Upper lobe of right lung (tissue), 1 donor: Measurements from ENCODE around the gene PTCSC3. TPM values are rescaled to one million over a fixed set of nuclear protein-coding genes. Genes with fewer than 3 reads are reported as not detected.
A peak's percentile ranks its signal among the peaks of the same experiment; 100 is the strongest.

ENCODE experiments used
- ATAC-seq: fragments of 200-7000 bp; cut with Tn5 transposase; one replicate; pipeline ENCODE4 v1.9.1; 2020; ENCODE audit warnings: mild to moderate bottlenecking, moderate library complexity
- DNase-seq: peaks from one replicate; pipeline ENCODE4 v3.0.0-alpha.2; 2020
- H3K27ac ChIP-seq: fragments of 200-600 bp; one replicate; pipeline ENCODE4 v1.8.0; 2022
- H3K27me3 ChIP-seq: fragments of 200-600 bp; one replicate; pipeline ENCODE4 v1.8.0; 2022; ENCODE audit warnings: mild to moderate bottlenecking
- H3K36me3 ChIP-seq: fragments of 200-600 bp; one replicate; pipeline ENCODE4 v1.8.0; 2022
- H3K4me1 ChIP-seq: fragments of 200-600 bp; one replicate; pipeline ENCODE4 v1.8.0; 2022
- H3K4me3 ChIP-seq: fragments of 200-600 bp; one replicate; pipeline ENCODE4 v1.8.0; 2022; ENCODE audit warnings: mild to moderate bottlenecking
- H3K9me3 ChIP-seq: fragments of 200-600 bp; one replicate; pipeline ENCODE4 v1.8.0; 2022
- CTCF ChIP-seq: fragments of 200-600 bp; IDR thresholded peaks from one replicate; pipeline ENCODE4 v1.8.0; 2022; ENCODE audit warnings: antibody characterized with exemption
- intact Hi-C: fragments of 100-400 bp; cut with DNase I; formaldehyde crosslinking; loops from one replicate; pipeline ENCODE4 v1.11.0; 2022
- total RNA-seq: library from RNA; stranded (reverse); fragmentation: NEBNext Ultra II Directional; extraction: Animal tissue kit (Norgen Biotek cat#: 25700); gene quantifications from one replicate; pipeline ENCODE4 v1.2.1, GENCODE V29; 2021
- donor health status: DM: no; HTN: yes; CAD: no; lungs with severe emphysema.

The PTCSC3 gene
- total RNA-seq, 1 donor from 2014 or later, result 2.8 TPM

GRCh38 chr14:36194663-36195062 lies 18.1 kb upstream of the PTCSC3 start:
- intact Hi-C loops, result no loop called here
- DNase-seq (no peak), ATAC-seq (no peak)
- Histone ChIP-seq H3K9me3 (no peaks in the 10 kb centered on the region), H3K36me3 (no peaks in the 10 kb centered on the region), H3K27ac (no peak overlapping the region), H3K27me3 (no peaks in the 10 kb centered on the region), H3K4me3 (no peak overlapping the region), H3K4me1 (no peaks in the 10 kb centered on the region)
- TF ChIP-seq CTCF, result no peak

GRCh38 chr14:36192530-36192929 lies 16.0 kb upstream of the PTCSC3 start:
- no peaks in the 10 kb centered on the region for H3K4me1 ChIP-seq
- no peaks in the 10 kb centered on the region for H3K27me3 ChIP-seq
- no peak for TF ChIP-seq CTCF
- intact Hi-C loops, result no loop called here
- H3K27ac ChIP-seq, result no peak overlapping the region
- no peaks in the 10 kb centered on the region for H3K36me3 ChIP-seq
- no peaks in the 10 kb centered on the region for H3K9me3 ChIP-seq
- DNase-seq, result no peak
- no peak overlapping the region for H3K4me3 ChIP-seq
- ATAC-seq, result no peak

GRCh38 chr14:36183402-36183801 lies 6.9 kb upstream of the PTCSC3 start:
- Histone ChIP-seq H3K27ac (no peak overlapping the region), H3K4me3 (no peak overlapping the region), H3K27me3 (no peaks in the 10 kb centered on the region), H3K36me3 (no peaks in the 10 kb centered on the region), H3K9me3 (no peaks in the 10 kb centered on the region), H3K4me1 (no peaks in the 10 kb centered on the region)
- TF ChIP-seq CTCF, result no peak
- intact Hi-C loops, result no loop called here
- ATAC-seq (no peak), DNase-seq (no peak)

GRCh38 chr14:36181417-36181816 lies 4.9 kb upstream of the PTCSC3 start:
- no peaks in the 10 kb centered on the region for H3K4me1 ChIP-seq
- H3K27me3 ChIP-seq, result no peaks in the 10 kb centered on the region
- no peak overlapping the region for H3K4me3 ChIP-seq
- intact Hi-C loops, result no loop called here
- DNase-seq (no peak), ATAC-seq (peak; percentile 54)
- TF ChIP-seq CTCF, result no peak
- no peaks in the 10 kb centered on the region for H3K9me3 ChIP-seq
- H3K27ac ChIP-seq, result no peak overlapping the region
- no peaks in the 10 kb centered on the region for H3K36me3 ChIP-seq

- no peaks in the 10 kb centered on the region for H3K27me3 ChIP-seq
- TF ChIP-seq CTCF, result no peak
- DNase-seq (no peak), ATAC-seq (no peak)
- intact Hi-C loops, result no loop called here
- no peak overlapping the region for H3K27ac ChIP-seq
- H3K4me3 ChIP-seq, result no peak overlapping the region
- H3K9me3 ChIP-seq, result no peaks in the 10 kb centered on the region
- no peaks in the 10 kb centered on the region for H3K36me3 ChIP-seq
- H3K4me1 ChIP-seq, result no peaks in the 10 kb centered on the region
Measured at GRCh38 chr14:36177489-36177888, 967 bp upstream of the PTCSC3 start.

GRCh38 chr14:36174767-36175424 lies 1.6 kb downstream of the PTCSC3 start:
- TF ChIP-seq CTCF, result no peak
- DNase-seq (no peak), ATAC-seq (no peak)
- Histone ChIP-seq H3K4me3 (no peak overlapping the region), H3K27ac (no peak overlapping the region), H3K27me3 (no peaks in the 10 kb centered on the region), H3K9me3 (no peaks in the 10 kb centered on the region), H3K4me1 (no peaks in the 10 kb centered on the region), H3K36me3 (no peaks in the 10 kb centered on the region)
- intact Hi-C loops, result no loop called here
